ENCODE data around the gene TPK1. TPM values are rescaled to one million over a fixed set of nuclear protein-coding genes. Genes with fewer than 3 reads are reported as not detected.

Gene TPK1
- total and polyA plus RNA-seq, 2 experiments from 2014 or later = 5.9 to 7.3 TPM

DNA sequence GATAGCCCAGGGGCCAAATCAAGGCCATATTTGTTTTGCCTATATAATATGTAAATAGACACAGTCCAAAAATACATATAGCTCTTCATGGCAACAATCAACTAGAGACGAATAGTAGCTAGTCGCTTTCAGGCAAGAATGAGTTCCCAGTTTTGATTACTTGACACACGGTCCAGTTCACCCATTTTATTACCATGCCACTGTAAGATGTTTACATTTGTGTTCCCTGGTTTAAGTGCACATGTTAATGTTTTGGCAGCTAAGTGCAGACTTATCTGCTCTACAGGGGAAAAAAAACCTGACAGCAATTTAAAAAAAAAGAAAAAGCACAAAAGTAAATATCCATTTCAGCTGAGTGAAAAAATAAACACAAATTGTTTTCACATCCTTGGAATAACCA, 213.1 kb downstream of the TPK1 start:
- H3K4me3 ChIP-seq = no peak overlapping the region
- TF ChIP-seq, protein P1, sequence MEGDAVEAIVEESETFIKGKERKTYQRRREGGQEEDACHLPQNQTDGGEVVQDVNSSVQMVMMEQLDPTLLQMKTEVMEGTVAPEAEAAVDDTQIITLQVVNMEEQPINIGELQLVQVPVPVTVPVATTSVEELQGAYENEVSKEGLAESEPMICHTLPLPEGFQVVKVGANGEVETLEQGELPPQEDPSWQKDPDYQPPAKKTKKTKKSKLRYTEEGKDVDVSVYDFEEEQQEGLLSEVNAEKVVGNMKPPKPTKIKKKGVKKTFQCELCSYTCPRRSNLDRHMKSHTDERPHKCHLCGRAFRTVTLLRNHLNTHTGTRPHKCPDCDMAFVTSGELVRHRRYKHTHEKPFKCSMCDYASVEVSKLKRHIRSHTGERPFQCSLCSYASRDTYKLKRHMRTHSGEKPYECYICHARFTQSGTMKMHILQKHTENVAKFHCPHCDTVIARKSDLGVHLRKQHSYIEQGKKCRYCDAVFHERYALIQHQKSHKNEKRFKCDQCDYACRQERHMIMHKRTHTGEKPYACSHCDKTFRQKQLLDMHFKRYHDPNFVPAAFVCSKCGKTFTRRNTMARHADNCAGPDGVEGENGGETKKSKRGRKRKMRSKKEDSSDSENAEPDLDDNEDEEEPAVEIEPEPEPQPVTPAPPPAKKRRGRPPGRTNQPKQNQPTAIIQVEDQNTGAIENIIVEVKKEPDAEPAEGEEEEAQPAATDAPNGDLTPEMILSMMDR (IDR thresholded peaks at IDR 0.05; ENCODE audit: low read depth, low read length) = no peak
- no peaks in the 10 kb centered on the region for H3K9me3 ChIP-seq (ENCODE audit: low read depth)
- no peaks in the 10 kb centered on the region for H3K4me1 ChIP-seq (ENCODE audit: low read depth)
- H3K36me3 ChIP-seq = no peaks in the 10 kb centered on the region
- no peak for DNase-seq (ENCODE audit: low read depth in 1 of 2, low spot score in 1 of 2)
- H3K27me3 ChIP-seq = no peaks in the 10 kb centered on the region
- no peak overlapping the region for H3K27ac ChIP-seq

DNA sequence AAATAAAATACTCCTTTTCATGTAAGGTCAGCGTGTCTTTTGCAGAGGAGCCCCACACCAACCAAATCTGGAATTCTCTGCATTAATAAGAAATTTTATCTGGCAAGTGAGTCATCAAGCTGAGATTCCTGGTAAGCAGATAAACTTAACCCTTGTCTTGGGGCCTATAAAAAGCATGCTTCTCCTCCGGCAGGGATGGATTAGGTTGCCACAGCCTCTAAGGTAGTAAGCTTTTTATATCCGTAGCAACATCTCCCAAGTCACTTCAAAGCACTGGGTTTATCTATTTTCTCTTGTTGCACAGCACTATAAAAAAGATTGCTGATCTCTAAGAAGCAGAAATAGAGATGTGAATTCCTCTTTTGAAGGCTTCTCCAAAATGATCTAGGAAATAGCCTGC, 229.6 kb downstream of the TPK1 start:
- Histone ChIP-seq H3K9me3 (ENCODE audit: low read depth) (no peaks in the 10 kb centered on the region), H3K4me3 (no peak overlapping the region), H3K27me3 (no peaks in the 10 kb centered on the region), H3K4me1 (ENCODE audit: low read depth) (no peaks in the 10 kb centered on the region), H3K36me3 (no peaks in the 10 kb centered on the region), H3K27ac (no peak overlapping the region)
- TF ChIP-seq, protein P1 (IDR thresholded peaks at IDR 0.05; ENCODE audit: low read depth, low read length) = no peak
- peak in 1 of 2 donors; percentile 11 for DNase-seq (ENCODE audit: low read depth in 1 of 2, low spot score in 1 of 2)

DNA sequence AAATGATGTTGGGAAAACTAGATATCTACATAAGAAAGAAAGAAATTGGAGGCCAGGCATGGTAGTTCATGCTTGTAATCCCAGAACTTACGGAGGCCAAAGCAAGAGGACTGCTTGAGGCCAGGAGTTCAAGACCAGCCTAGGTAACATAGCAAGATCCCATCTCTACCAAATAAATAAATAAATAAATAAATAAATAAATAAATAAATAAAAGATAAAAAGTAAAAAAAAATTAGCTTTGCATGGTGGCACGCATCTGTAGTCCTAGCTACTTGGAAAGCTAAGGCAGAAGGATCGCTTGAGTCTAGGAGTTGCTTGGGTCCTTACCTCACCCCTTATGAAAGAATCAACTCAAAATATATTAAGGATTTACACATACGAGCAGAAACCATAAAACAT, 238.9 kb downstream of the TPK1 start:
- no peaks in the 10 kb centered on the region for H3K36me3 ChIP-seq
- H3K4me1 ChIP-seq (ENCODE audit: low read depth) = no peaks in the 10 kb centered on the region
- H3K4me3 ChIP-seq = no peak overlapping the region
- TF ChIP-seq, protein P1 (IDR thresholded peaks at IDR 0.05; ENCODE audit: low read depth, low read length) = no peak
- no peak overlapping the region for H3K27ac ChIP-seq
- H3K27me3 ChIP-seq = no peaks in the 10 kb centered on the region
- DNase-seq (ENCODE audit: low read depth in 1 of 2, low spot score in 1 of 2) = no peak
- H3K9me3 ChIP-seq (ENCODE audit: low read depth) = no peaks in the 10 kb centered on the region

DNA sequence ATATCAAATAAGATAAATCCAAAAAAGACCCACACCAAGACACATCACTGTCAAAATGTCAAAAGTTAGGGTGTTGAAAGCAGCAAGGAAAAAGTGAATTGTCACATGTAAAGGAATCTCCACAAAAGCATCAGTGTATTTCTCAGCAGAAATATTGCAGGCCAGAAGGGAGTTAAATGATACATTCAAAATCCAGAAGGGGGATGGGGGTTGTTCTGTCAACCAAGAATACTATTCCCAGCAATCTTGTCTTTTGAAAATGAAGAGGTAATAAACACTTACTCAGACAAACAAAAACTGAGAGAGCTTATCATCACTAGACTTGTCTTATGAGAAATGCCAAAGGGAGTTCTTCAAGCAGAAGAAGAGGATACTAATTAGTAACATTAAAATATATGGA, 241.3 kb downstream of the TPK1 start:
- Histone ChIP-seq H3K4me1 (ENCODE audit: low read depth) (no peaks in the 10 kb centered on the region), H3K4me3 (no peak overlapping the region), H3K27me3 (no peaks in the 10 kb centered on the region), H3K27ac (no peak overlapping the region), H3K9me3 (ENCODE audit: low read depth) (no peaks in the 10 kb centered on the region), H3K36me3 (no peaks in the 10 kb centered on the region)
- DNase-seq (ENCODE audit: low read depth in 1 of 2, low spot score in 1 of 2) = no peak
- TF ChIP-seq, protein P1 (IDR thresholded peaks at IDR 0.05; ENCODE audit: low read depth, low read length) = no peak

DNA sequence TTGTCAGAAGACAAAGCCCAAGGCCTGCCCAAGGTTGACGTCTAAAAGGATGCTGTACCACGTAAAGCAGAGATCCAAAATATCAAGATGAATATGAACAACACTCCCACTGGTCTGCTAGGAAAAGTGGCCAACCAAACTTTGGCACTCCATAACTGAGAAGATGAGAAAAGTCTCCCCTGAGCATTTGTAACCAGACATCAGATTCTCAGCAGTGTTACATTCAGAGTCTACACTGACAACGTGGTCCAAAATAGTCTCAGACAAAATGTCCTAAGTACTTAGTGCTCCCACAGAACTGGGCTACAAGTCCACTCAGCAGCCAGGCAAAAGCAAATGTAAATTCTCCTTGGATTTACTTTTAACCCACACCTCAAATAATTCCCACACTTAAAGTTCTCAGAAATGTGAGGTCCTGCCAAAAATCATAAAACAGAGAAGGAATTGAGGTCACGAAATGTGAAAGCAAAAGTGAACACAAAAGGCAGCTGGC, 247.2 kb downstream of the TPK1 start:
- H3K9me3 ChIP-seq (ENCODE audit: low read depth) = no peaks in the 10 kb centered on the region
- TF ChIP-seq, protein P1 (IDR thresholded peaks at IDR 0.05; ENCODE audit: low read depth, low read length) = no peak
- no peaks in the 10 kb centered on the region for H3K36me3 ChIP-seq
- DNase-seq (ENCODE audit: low read depth in 1 of 2, low spot score in 1 of 2) = peak in 1 of 2 donors; percentile 2
- no peaks in the 10 kb centered on the region for H3K27me3 ChIP-seq
- no peak overlapping the region for H3K27ac ChIP-seq
- no peak overlapping the region for H3K4me3 ChIP-seq
- no peaks in the 10 kb centered on the region for H3K4me1 ChIP-seq (ENCODE audit: low read depth)

DNA sequence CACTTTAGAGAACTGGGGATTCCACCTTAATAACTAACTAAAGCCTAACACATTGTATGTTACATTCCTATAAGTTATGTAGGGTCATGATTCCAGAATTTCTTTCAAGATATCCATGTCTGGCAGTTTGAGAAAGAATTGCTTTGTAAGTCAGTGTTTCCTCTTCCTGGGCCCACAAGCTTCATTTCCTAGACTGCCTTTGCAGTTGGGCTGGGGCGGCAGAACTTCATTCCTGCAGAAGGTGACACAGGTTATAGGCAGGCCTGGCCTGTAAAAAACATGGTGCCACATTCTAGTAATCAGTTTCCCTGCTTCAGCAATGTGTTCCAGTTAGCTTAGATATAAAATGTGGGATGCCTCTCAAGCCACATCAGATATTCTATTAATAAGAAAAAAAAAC, 248.2 kb downstream of the TPK1 start:
- Histone ChIP-seq H3K27me3 (no peaks in the 10 kb centered on the region), H3K4me3 (no peak overlapping the region), H3K36me3 (no peaks in the 10 kb centered on the region), H3K4me1 (ENCODE audit: low read depth) (no peaks in the 10 kb centered on the region), H3K9me3 (ENCODE audit: low read depth) (no peaks in the 10 kb centered on the region), H3K27ac (no peak overlapping the region)
- TF ChIP-seq, protein P1 (IDR thresholded peaks at IDR 0.05; ENCODE audit: low read depth, low read length) = no peak
- no peak for DNase-seq (ENCODE audit: low read depth in 1 of 2, low spot score in 1 of 2)

Data from cardiac muscle cell (in vitro differentiated cells and primary cell).